SK-N-SH (cell line): ENCODE data around the gene SCNN1B. TPM values are rescaled to one million over a fixed set of nuclear protein-coding genes. Genes with fewer than 3 reads are reported as not detected.
A peak's percentile ranks its signal among the peaks of the same experiment; 100 is the strongest.

ENCODE experiments used
- CTCF ChIA-PET: fragments of 300-600, 350-600 bp; formaldehyde crosslinking; extraction: SDS; loops from one replicate; lab custom pipeline; 2021; lab: Yijun Ruan, JAX
- POLR2A ChIA-PET: fragments of 350-600 bp; sonication (Branson Sonifier 250); formaldehyde crosslinking; extraction: SDS; loops from one replicate; lab custom pipeline; 2020; ENCODE audit warnings: antibody characterized with exemption, inconsistent platforms; lab: Yijun Ruan, JAX
- DNase-seq: peaks from one replicate; pipeline ENCODE4 v3.0.0; 2012
- H2AFZ ChIP-seq: fragments of 200-600 bp; sonication (generic); 2 replicates; pipeline ENCODE4 v1.8.1; 2016; ENCODE audit warnings: antibody characterized with exemption, mild to moderate bottlenecking, low read depth
- H3F3A ChIP-seq: fragments of 200-600 bp; sonication (generic); replicated peaks from 2 replicates; pipeline ENCODE3; 2016; ENCODE audit warnings: antibody characterized with exemption, mild to moderate bottlenecking; ENCODE audit not compliant: insufficient read depth
- H3K27ac ChIP-seq, 2 experiments: fragments of 200-500 bp in 1 of 2; fragments of 200-600 bp in 1 of 2; sonication (Bioruptor generic) in 1 of 2; sonication (generic), shearing (Covaris generic) in 1 of 2; 2 replicates each; pipeline versions ENCODE4 v1.5.1 to v1.6.1; 2014 to 2016; ENCODE audit warnings: low read depth in 2 of 2, inconsistent platforms in 1 of 2, low read length in 1 of 2, mild to moderate bottlenecking in 1 of 2, mixed read lengths in 1 of 2
- H3K27me3 ChIP-seq: fragments of 200-600 bp; sonication (generic), shearing (Covaris generic); 2 replicates; pipeline ENCODE4 v1.6.1; 2016; ENCODE audit warnings: mixed run types; ENCODE audit not compliant: insufficient read depth
- H3K36me3 ChIP-seq, 2 experiments: fragments of 200-500 bp in 1 of 2; fragments of 200-600 bp in 1 of 2; sonication (Bioruptor generic) in 1 of 2; sonication (generic) in 1 of 2; replicated peaks in 1 of 2; 2 replicates each; pipeline versions ENCODE3 to v1.5.1; 2014 to 2016; ENCODE audit warnings: low read length in 1 of 2, mild to moderate bottlenecking in 1 of 2; ENCODE audit not compliant: insufficient read depth in 2 of 2, control insufficient read depth in 1 of 2
- H3K4me1 ChIP-seq, 2 experiments: fragments of 200-500 bp in 1 of 2; fragments of 200-600 bp in 1 of 2; sonication (Bioruptor generic) in 1 of 2; sonication (generic), shearing (Covaris generic) in 1 of 2; 2 replicates each; pipeline versions ENCODE4 v1.5.1 to v1.6.1; 2014 to 2016; ENCODE audit warnings: low read depth in 1 of 2, low read length in 1 of 2, mixed run types in 1 of 2; ENCODE audit not compliant: insufficient read depth in 2 of 2, control insufficient read depth in 1 of 2
- H3K4me2 ChIP-seq: fragments of 200-600 bp; sonication (generic), shearing (Covaris generic); 2 replicates; pipeline ENCODE4 v1.6.1; 2017; ENCODE audit warnings: mixed run types
- H3K4me3 ChIP-seq, 2 experiments: fragments of 200-500 bp in 1 of 2; fragments of 200-600 bp in 1 of 2; sonication (Bioruptor generic) in 1 of 2; sonication (generic), shearing (Covaris generic) in 1 of 2; 2 replicates each; pipeline versions ENCODE4 v1.5.1 to v1.8.1; 2014 to 2016; ENCODE audit warnings: low read depth in 2 of 2, inconsistent platforms in 1 of 2, low read length in 1 of 2, mild to moderate bottlenecking in 1 of 2, mixed read lengths in 1 of 2, moderate library complexity in 1 of 2
- H3K79me2 ChIP-seq: fragments of 200-600 bp; sonication (generic); 2 replicates; pipeline ENCODE4 v1.8.1; 2017; ENCODE audit warnings: mild to moderate bottlenecking; ENCODE audit not compliant: insufficient read depth
- H3K9ac ChIP-seq: fragments of 200-600 bp; sonication (generic); 2 replicates; pipeline ENCODE4 v1.6.1; 2017; ENCODE audit warnings: mixed run types
- H3K9me2 ChIP-seq: fragments of 200-600 bp; sonication (generic); 2 replicates; pipeline ENCODE4 v1.6.1; 2017; ENCODE audit warnings: mixed run types
- H3K9me3 ChIP-seq: fragments of 200-600 bp; sonication (generic); 2 replicates; pipeline ENCODE4 v1.6.1; 2017; ENCODE audit warnings: mixed run types, mild to moderate bottlenecking, moderate library complexity
- H4K20me1 ChIP-seq: fragments of 200-600 bp; sonication (generic); 2 replicates; pipeline ENCODE4 v1.6.1; 2017; ENCODE audit warnings: mild to moderate bottlenecking, mixed run types; ENCODE audit not compliant: insufficient read depth
- ELF1 ChIP-seq: IDR thresholded peaks from 2 replicates; pipeline ENCODE4 v1.4.0; 2012
- EZH2phosphoT487 ChIP-seq: fragments of 200-600 bp; sonication (generic); IDR thresholded peaks from 2 replicates; pipeline ENCODE4 v1.6.1; 2017; ENCODE audit warnings: low read depth, mixed run types, mild to moderate bottlenecking, antibody characterized with exemption, moderate library complexity, borderline replicate concordance
- FOSL2 ChIP-seq: IDR thresholded peaks from 2 replicates; pipeline ENCODE4 v1.4.0; 2012; ENCODE audit warnings: low read depth, mild to moderate bottlenecking, moderate library complexity, borderline replicate concordance
- FOXJ3 ChIP-seq: sonication (generic); formaldehyde crosslinking; IDR thresholded peaks from 2 replicates; pipeline ENCODE4 v1.5.1; 2020; ENCODE audit warnings: mild to moderate bottlenecking, missing genetic modification reagents
- FOXM1 ChIP-seq: IDR thresholded peaks from 2 replicates; pipeline ENCODE4 v1.4.0; 2012; ENCODE audit warnings: low read depth, mild to moderate bottlenecking
- JUND ChIP-seq: IDR thresholded peaks from 2 replicates; pipeline ENCODE4 v1.4.0; 2012
- MAX ChIP-seq: IDR thresholded peaks from 2 replicates; pipeline ENCODE4 v1.4.0; 2012; ENCODE audit warnings: low read depth
- NFIC ChIP-seq: IDR thresholded peaks from 2 replicates; pipeline ENCODE4 v1.4.0; 2012; ENCODE audit warnings: borderline replicate concordance
- RCOR1 ChIP-seq: fragments of 150-350 bp; IDR thresholded peaks from 2 replicates; pipeline ENCODE4 v1.6.1; 2017; ENCODE audit warnings: antibody characterized with exemption, low read length
- SMC3 ChIP-seq: IDR thresholded peaks from 2 replicates; pipeline ENCODE4 v1.6.1; 2012; ENCODE audit warnings: low read depth, low read length, improper control_type of control experiment
- TAF1 ChIP-seq: IDR thresholded peaks from 2 replicates; pipeline ENCODE4 v1.6.1; 2012; ENCODE audit warnings: low read depth, mild to moderate bottlenecking, low read length, moderate library complexity, borderline replicate concordance
- TCF12 ChIP-seq: IDR thresholded peaks from 2 replicates; pipeline ENCODE4 v1.4.0; 2012
- USF1 ChIP-seq: IDR thresholded peaks from 2 replicates; pipeline ENCODE4 v1.4.0; 2012; ENCODE audit warnings: low read depth, borderline replicate concordance
- ZBTB33 ChIP-seq: IDR thresholded peaks from 2 replicates; pipeline ENCODE4 v1.4.0; 2012; ENCODE audit warnings: low read depth, borderline replicate concordance
- WGBS: methylation state at CpG from one replicate; pipeline ENCODE4 v1.1.6; 2017; ENCODE audit warnings: low lambda C conversion rate; 5-methylcytosine and 5-hydroxymethylcytosine counted together
- polyA plus RNA-seq, 3 experiments: library from polyadenylated mRNA; depleted of rRNA; stranded (reverse); fragments of >200 nt; gene quantifications; 2 replicates each; pipeline ENCODE4 v1.2.3, GENCODE V29; 2012

Gene SCNN1B
- polyA plus RNA-seq, 1 of the 3 experiments (the other 2 are of a cell fraction): not detected

GRCh38 chr16:23423496-23424049, 121.5 kb downstream of the SCNN1B start:
- no peak for DNase-seq
- H3K9ac ChIP-seq: no peak overlapping the region
- TF ChIP-seq EZH2phosphoT487 (no peak), MAX (peak; percentile 48; the same call in 1 of the 2 replicates), ELF1 (no peak), ZBTB33 (no peak), FOXM1 (no peak), SMC3 (no peak), JUND (peak; percentile 75), USF1 (no peak), FOSL2 (peak; percentile 79; the same call in 1 of the 2 replicates), FOXJ3 (CRISPR knock-in tag) (no peak), NFIC (peak; percentile 79), TCF12 (peak; percentile 65)
- TF ChIP-seq, all 33 proteins: peak for 5
- H3K4me2 ChIP-seq: peak overlapping the region; percentile 22
- no peaks in the 10 kb centered on the region for H3K9me3 ChIP-seq
- H3K27ac ChIP-seq: peak overlapping the region in 1 of 2 experiments; percentile 66; a peak in 2 of 4 replicates
- H3K4me1 ChIP-seq: peaks cover 0 to 10% of the 10 kb centered on the region in 2 experiments; a peak in 2 of 4 replicates
- 19% methylated on average over 11 of the region's 11 CpGs for WGBS
- H4K20me1 ChIP-seq: no peaks in the 10 kb centered on the region
- H3K9me2 ChIP-seq: no peaks in the 10 kb centered on the region
- peaks cover 19% of the 10 kb centered on the region for H3F3A ChIP-seq
- no peaks in the 10 kb centered on the region for H3K36me3 ChIP-seq
- no peak overlapping the region for H2AFZ ChIP-seq
- H3K4me3 ChIP-seq: no peak overlapping the region
- ChIA-PET CTCF (interaction anchor here (0.7 to 3.6 kb wide), 6 partner anchors 9 to 240 kb away, joined by 3 to 24 read pairs (median 4); no protein-coding TSS in a partner anchor), POLR2A (interaction anchor here (1.1 kb wide), 1 partner anchor 9 kb away, joined by 3 read pairs; no protein-coding TSS in a partner anchor)
- H3K79me2 ChIP-seq: no peaks in the 10 kb centered on the region; the same call in 1 of the 2 replicates
- no peaks in the 10 kb centered on the region for H3K27me3 ChIP-seq

- no peak overlapping the region for H3K4me3 ChIP-seq
- no peak overlapping the region for H3K9ac ChIP-seq
- no peaks in the 10 kb centered on the region for H3K9me3 ChIP-seq
- H3K27me3 ChIP-seq: no peaks in the 10 kb centered on the region
- no peak overlapping the region for H2AFZ ChIP-seq
- H3K9me2 ChIP-seq: no peaks in the 10 kb centered on the region
- peaks cover 0 to under 1% of the 10 kb centered on the region in 2 experiments for H3K36me3 ChIP-seq
- no peak overlapping the region for H3K4me2 ChIP-seq
- no peaks in the 10 kb centered on the region for H4K20me1 ChIP-seq
- H3K27ac ChIP-seq: peak overlapping the region in 1 of 2 experiments; percentile 66; a peak in 1 of 4 replicates
- DNase-seq: no peak
- peaks cover 0 to 10% of the 10 kb centered on the region in 2 experiments; a peak in 2 of 4 replicates for H3K4me1 ChIP-seq
- 81% methylated on average over 13 of the region's 14 CpGs for WGBS
- no peak for TF ChIP-seq RCOR1
- TF ChIP-seq TAF1: no peak
- no peaks in the 10 kb centered on the region; the same call in 1 of the 2 replicates for H3K79me2 ChIP-seq
- CTCF ChIA-PET: interaction anchor here (1.1 to 3.6 kb wide), 5 partner anchors 10 to 16 kb away, joined by 3 to 24 read pairs (median 4); no protein-coding TSS in a partner anchor
- POLR2A ChIA-PET: no interaction called here
- peaks cover 19% of the 10 kb centered on the region for H3F3A ChIP-seq
These were observed 122.3 kb downstream of the SCNN1B start for GRCh38 chr16:23424292-23424958.
